Measurements from ENCODE around the gene YTHDC1.
"Not testable (repeated sequence)": the region's sequence is repeated elsewhere in the genome, so short reads cannot be mapped to it uniquely, and the experiment has no call there.

The YTHDC1 gene

DNA sequence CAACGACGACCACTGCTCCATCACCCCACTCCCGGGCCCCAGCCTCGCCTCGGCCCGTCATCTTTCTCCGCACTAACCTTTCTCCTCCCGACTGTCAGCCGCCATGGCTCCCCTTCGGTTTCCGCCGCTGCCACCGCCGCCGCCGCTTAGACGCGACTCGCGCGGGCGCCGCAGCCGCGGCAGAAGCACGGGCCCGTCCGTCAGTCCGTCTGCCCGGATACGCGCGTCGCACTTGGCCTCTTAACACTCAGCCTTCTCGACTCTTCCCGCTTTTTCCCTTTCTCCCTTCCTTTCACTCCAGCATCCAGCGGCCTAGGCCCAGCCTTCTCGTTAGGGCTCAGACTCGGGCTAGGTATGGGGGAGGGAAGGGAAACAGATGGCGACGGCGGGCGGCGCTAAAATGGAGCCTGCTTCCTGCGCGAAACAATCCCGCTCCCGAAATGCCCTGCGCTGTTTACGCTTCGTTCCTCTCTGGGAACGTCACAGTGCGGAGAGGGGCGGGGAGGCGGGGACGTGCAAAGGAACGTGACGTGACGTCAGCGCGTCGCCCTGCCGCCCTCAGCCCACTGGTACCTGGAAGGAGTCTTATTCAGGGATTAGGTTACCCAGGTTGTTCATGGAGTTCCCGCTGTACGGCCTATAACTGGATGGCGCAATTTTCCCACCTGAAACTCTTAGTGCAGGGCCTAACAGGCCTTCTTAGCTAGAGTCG lies at the start of gene YTHDC1:
TSS of gene YTHDC1 (minus strand) at position 442 of the 712 bp plus-strand sequence. CDS start at position 105, 337 bp downstream.
- DNase-seq (ENCODE audit: low spot score), result peak; percentile 97

DNA sequence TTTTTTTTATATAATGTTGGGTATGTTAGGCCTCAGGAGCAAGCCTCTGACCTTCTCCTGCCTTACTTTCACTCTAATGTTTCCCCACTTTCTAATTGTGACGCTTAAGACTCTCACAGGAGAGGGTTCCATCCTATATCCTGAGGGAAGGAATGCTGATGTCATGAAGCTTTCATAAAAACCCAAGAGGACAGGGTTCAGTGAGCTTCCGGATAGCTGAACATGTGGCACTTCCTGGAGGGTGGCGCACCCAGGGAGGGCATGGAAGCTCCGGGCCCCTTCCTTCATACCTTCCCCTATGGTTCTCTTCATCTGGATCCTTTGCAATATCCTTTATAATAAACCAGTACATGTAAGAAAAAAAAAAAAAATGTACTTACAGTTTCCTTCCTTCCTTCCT lies 49.4 kb upstream of the YTHDC1 start:
- DNase-seq (ENCODE audit: low spot score), result no peak

DNA sequence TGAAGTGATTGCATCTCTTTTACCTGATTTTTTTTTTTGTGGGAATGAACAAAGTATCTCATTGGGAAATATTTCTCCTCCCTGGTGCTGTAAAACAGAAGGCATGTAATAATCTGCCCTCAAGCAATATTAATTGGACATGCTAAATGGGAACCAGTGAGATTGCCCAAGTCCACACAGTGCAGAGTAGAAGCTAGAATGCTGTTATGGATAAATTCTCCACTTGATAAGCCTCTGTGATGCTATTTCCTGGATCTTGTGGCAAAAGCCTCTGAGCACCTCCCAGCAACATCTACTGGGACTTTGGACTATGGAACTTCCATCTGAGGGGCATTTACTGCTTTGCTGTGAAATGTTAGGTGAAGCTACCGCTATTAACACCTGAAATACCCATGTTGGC lies 46.9 kb upstream of the YTHDC1 start:
- DNase-seq (ENCODE audit: low spot score), result no peak

- DNase-seq (ENCODE audit: low spot score), result no peak
These were observed 41.5 kb upstream of the YTHDC1 start for GRCh38 chr4:68391436-68391835.

GRCh38 chr4:68390205-68390935 lies 40.5 kb upstream of the YTHDC1 start:
- no peak for DNase-seq (ENCODE audit: low spot score)

GRCh38 chr4:68389386-68389913 lies 39.6 kb upstream of the YTHDC1 start:
- DNase-seq (ENCODE audit: low spot score), result not testable (repeated sequence)

DNA sequence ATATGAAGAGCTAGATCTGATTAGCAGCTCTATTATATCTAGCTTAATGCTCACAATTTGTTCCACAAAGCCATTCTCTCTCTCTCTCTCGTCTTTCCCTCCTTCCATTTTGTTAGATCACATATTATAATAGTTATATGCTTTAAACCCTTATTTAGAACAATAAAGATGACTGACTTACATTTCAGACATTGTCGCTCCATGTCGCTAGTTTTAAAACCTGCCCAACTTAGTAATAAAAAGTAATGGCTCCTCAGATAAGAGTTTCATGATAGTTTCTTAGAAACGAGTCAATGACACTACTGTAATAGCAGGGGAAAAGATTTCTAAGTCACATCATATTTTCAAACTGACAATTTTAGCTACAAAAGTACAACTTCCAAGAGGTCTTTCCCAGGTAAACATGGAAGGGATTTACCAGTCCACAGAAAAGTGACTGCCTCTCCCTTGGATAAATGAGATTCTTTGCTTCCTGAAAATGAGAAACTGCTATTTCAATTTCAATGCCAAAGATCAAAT lies 38.5 kb upstream of the YTHDC1 start:
- DNase-seq (ENCODE audit: low spot score), result no peak

DNA sequence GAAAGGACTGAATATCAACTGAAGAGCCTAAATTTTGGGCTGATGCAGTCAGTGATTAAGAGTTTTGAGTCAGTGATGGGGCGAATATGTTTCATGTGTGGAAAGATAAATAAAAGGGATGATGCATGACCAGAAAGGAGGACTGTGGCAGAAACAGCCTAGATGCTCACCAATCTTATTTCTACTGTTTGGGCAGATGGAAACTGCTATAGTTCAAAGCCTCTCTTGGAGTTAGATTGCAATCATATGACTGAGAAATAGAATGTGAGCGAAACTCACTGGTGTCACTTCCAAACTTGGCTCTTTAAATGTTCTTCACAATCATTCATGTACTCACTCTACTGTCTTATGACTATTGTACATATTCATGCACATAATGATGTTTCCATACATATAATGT lies 35.4 kb upstream of the YTHDC1 start:
- no peak for DNase-seq (ENCODE audit: low spot score)

GRCh38 chr4:68383115-68383514 lies 33.2 kb upstream of the YTHDC1 start:
- DNase-seq (ENCODE audit: low spot score), result no peak

- DNase-seq (ENCODE audit: low spot score), result no peak
These were observed 28.3 kb upstream of the YTHDC1 start for GRCh38 chr4:68378226-68378625.

- DNase-seq (ENCODE audit: low spot score), result peak; percentile 55
These were observed 26.0 kb upstream of the YTHDC1 start for GRCh38 chr4:68375667-68376559.

DNA sequence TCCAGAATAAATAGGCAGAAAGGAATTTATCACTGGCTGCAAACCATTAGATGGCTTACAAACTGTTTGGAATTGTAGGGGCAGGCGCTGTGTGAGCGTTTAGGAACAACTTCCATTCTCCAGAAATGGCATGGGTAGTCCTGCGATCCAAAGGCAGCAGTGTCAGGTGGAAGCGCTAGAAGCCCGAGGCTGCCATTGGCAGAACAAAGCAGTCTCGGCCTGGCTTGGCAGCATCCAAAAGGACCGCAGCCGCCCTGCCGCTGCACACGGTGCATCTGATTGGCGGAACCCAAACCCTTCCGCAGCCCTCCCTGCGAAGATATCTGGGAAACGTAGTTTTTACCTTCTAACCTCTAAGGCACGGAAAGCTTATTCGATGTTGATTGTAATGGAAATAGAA lies 23.6 kb upstream of the YTHDC1 start:
- peak; percentile 88 for DNase-seq (ENCODE audit: low spot score)

- no peak for DNase-seq (ENCODE audit: low spot score)
These were observed 22.7 kb upstream of the YTHDC1 start for GRCh38 chr4:68372588-68372987.

DNA sequence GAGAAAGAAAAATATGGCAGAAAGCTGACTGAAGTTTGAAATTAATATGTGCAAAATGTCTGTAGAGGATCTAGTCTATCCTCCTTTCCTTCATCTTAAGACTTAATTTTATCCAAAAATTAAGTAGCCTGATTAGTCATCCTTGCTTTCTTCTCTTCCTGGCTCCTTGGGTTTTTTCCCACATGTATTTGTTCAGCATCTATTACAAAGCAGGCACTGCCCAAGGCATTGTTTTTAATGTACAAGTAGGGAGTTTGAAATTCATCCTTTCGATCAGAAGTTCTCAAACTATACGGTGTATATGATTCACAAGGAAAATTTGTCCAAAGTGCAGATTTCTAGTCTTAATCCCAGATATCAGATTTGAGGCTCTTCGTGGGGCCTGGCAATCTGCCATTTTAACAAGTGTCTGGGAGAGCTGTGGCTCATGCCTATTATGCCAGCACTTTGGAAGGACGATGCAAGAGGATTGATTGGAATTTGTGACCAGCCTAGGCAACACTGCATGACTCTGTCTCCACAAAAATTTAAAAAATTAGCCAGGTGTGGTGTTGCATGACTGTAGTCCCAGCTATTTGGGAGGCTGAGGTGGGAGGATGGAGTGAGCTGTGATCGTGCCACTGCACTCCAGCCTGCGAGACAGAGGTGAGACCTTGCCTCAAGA lies 19.4 kb upstream of the YTHDC1 start:
- DNase-seq (ENCODE audit: low spot score), result no peak

GRCh38 chr4:68368691-68369131 lies 18.8 kb upstream of the YTHDC1 start:
- DNase-seq (ENCODE audit: low spot score), result no peak

DNA sequence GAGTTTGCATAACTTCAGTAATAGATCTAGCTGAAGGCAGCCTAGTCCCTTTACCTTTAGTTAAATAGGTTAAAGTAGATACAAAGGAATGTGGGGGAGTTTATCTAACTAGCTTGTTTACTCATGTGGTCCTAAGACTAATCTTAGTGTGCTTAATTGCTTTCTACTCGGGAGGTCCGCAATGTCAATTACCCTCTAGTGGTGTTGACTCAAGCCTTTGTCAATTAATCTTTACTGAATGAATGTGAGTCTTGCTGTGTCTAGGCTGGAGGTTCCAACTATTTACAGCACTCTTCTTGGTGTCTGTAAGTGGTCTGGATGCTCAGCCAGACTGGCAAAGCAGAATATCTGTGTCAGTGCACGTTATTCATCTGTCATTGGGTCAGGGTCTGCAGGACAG lies 17.9 kb upstream of the YTHDC1 start:
- no peak for DNase-seq (ENCODE audit: low spot score)

- DNase-seq (ENCODE audit: low spot score), result no peak
These were observed 16.7 kb upstream of the YTHDC1 start for GRCh38 chr4:68366600-68366999.

GRCh38 chr4:68365068-68365467 lies 15.2 kb upstream of the YTHDC1 start:
- DNase-seq (ENCODE audit: low spot score), result no peak

- no peak for DNase-seq (ENCODE audit: low spot score)
These were observed 11.3 kb upstream of the YTHDC1 start for GRCh38 chr4:68361146-68361589.

- no peak for DNase-seq (ENCODE audit: low spot score)
These were observed 10.5 kb upstream of the YTHDC1 start for GRCh38 chr4:68360231-68360968.

DNA sequence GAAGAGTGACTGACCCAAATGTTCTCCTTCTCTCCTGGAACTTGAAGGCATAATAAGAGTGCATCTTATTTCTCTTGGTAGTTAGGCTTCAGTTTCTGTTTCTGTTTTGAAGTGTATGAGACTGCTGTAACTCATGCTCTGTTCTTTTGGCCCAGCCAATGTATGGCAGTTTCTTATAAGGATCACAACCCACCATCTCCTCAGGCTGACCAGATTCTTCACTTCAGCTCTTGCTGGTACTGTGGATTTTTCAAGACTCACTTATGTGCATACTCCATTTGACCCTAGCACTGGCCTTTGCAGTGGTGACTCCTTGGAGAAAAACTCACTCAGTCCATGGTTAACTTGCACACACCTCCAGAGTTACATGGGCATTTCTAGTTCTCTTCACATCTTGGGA lies 9.6 kb upstream of the YTHDC1 start:
- DNase-seq (ENCODE audit: low spot score), result no peak
